ENCODE results near the gene CDR2. TPM values are rescaled to one million over a fixed set of nuclear protein-coding genes. Genes with fewer than 3 reads are reported as not detected.
"Not testable (repeated sequence)": the region's sequence is repeated elsewhere in the genome, so short reads cannot be mapped to it uniquely, and the experiment has no call there.

CDR2 gene
- total RNA-seq, 4 donors from 2014 or later: 6.6 to 21.4 (median 8.7) TPM

DNA sequence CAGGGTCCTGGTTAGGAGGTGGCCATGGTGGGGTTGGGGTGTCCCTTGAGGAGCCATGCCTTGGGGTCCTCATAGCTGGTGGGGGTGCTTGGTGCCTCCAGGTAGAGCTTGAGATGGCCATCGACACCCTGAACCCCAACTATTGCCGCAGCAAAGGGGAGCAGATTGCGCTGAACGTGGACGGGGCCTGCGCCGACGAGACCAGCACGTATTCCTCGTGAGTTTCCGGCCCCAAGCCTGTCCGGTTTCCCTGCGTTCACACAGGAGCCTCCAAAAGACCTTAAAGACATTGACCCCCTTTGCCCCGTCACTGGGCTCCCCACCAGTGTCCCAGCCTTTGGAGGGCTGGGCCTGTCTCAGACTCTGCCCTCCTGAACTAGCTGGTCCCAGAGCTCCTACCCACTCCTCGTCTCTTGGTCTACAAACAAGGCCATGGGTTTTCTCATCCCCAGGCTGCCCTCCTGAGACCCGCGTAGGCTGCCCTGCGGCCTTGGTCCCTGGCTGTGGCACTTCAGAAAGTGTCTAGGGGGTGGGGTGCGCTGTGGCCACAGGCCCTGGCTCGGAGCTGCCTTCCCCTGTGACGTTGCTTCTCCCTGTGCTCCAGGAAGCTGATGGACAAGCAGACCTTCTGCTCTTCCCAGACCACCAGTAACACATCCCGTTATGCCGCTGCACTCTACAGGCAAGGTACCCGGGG, 65.4 kb downstream of the CDR2 start:
- 92 to 94% methylated on average over 13 to 21 of the region's 24 CpGs for WGBS, 2 donors
- no peak for DNase-seq
- no peak overlapping the region for H3K27ac ChIP-seq
- H3K9me3 ChIP-seq: no peaks in the 10 kb centered on the region
- peaks cover 23 to 100% (median 30%) of the 10 kb centered on the region in 3 donors for H3K36me3 ChIP-seq
- intact Hi-C loops (cut with DNase I): no loop called here
- TF ChIP-seq, protein P1, sequence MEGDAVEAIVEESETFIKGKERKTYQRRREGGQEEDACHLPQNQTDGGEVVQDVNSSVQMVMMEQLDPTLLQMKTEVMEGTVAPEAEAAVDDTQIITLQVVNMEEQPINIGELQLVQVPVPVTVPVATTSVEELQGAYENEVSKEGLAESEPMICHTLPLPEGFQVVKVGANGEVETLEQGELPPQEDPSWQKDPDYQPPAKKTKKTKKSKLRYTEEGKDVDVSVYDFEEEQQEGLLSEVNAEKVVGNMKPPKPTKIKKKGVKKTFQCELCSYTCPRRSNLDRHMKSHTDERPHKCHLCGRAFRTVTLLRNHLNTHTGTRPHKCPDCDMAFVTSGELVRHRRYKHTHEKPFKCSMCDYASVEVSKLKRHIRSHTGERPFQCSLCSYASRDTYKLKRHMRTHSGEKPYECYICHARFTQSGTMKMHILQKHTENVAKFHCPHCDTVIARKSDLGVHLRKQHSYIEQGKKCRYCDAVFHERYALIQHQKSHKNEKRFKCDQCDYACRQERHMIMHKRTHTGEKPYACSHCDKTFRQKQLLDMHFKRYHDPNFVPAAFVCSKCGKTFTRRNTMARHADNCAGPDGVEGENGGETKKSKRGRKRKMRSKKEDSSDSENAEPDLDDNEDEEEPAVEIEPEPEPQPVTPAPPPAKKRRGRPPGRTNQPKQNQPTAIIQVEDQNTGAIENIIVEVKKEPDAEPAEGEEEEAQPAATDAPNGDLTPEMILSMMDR (IDR thresholded peaks at IDR 0.05): no peak
- no peak for TF ChIP-seq POLR2A (IDR thresholded peaks at IDR 0.05)
- no peaks in the 10 kb centered on the region for H3K27me3 ChIP-seq
- no peak overlapping the region for H3K4me3 ChIP-seq
- H3K4me1 ChIP-seq: peaks cover 0 to 19% (median 5%) of the 10 kb centered on the region in 3 donors

DNA sequence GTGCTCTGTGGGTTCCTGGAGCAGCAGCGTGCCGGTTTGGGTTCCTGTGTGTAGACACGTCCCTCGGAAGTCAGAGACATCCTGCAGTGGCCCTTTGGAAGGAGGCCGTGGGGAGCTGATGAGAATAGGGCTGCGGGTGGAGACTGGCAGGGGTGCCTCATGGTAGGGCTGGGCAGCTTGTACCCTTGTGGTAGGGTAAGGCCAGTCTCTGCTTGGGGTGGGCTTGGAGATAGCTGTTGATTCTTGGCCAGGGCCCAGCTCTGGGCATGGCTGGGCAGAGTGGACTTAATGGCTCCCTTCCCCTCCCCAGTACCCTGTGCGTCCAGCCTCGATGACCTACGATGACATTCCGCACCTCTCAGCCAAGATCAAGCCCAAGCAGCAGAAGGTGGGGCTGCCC, 66.6 kb downstream of the CDR2 start:
- Histone ChIP-seq H3K27ac (no peak overlapping the region), H3K4me1 (peaks cover 0 to 7% (median 0%) of the 10 kb centered on the region in 3 donors), H3K9me3 (no peaks in the 10 kb centered on the region), H3K36me3 (peaks cover 18 to 100% (median 26%) of the 10 kb centered on the region in 3 donors), H3K27me3 (no peaks in the 10 kb centered on the region), H3K4me3 (no peak overlapping the region)
- intact Hi-C loops (cut with DNase I): no loop called here
- WGBS, 2 donors: no CpG with 5 or more reads among the region's 10 CpGs
- DNase-seq: no peak
- TF ChIP-seq, protein P1 (IDR thresholded peaks at IDR 0.05): no peak
- no peak for TF ChIP-seq POLR2A (IDR thresholded peaks at IDR 0.05)

DNA sequence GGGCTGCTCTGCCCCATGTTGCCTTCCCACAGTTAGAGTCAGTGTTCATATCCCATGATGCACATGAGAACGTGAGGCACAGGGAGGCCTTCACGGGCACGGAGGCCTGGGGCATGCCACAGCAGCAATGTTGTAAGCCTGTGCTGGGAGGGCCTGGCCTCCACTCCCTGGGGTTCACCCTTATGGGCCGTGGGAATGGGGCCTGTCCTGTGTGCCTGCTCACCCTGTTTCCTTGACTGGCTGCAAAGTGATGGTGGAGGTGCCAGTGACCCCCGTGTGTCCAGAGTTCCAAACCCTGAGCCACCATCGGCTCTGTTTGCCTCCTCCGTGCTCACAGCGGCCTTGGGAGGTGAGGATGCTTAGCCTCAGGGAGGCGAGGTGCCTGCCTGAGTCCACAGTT, 67.6 kb downstream of the CDR2 start:
- peaks cover 18 to 97% (median 28%) of the 10 kb centered on the region in 3 donors for H3K36me3 ChIP-seq
- TF ChIP-seq, protein P1 (IDR thresholded peaks at IDR 0.05): no peak
- TF ChIP-seq POLR2A (IDR thresholded peaks at IDR 0.05): no peak
- no peaks in the 10 kb centered on the region for H3K9me3 ChIP-seq
- no peaks in the 10 kb centered on the region for H3K27me3 ChIP-seq
- 96% methylated on average over 4 of the region's 9 CpGs; no CpG with 5 or more reads in 1 of the 2 donors for WGBS, 2 donors
- H3K4me1 ChIP-seq: peaks cover 0 to 10% (median 6%) of the 10 kb centered on the region in 3 donors
- no peak for DNase-seq
- intact Hi-C loops (cut with DNase I): no loop called here
- no peak overlapping the region for H3K4me3 ChIP-seq
- no peak overlapping the region for H3K27ac ChIP-seq

DNA sequence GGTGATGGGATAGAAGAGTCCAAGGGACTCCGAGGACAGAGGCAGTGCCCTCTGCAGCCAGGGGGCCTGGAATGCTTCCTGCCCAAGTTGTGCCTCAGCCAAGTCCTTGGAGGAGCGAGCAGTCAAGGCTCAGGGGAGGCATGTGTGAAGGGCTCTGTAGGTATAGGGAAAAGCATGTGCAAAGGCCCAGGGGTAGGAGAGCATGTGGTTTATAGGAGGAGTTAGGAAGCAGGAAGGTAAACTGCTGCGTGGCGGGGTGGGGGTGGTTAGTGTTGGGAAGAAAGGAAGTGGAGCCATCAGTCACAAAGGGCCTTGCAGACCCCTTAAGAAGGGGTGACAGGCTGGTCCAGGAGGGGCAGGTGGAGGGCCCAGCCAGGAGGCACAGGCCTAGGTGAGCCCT, 70.0 kb downstream of the CDR2 start:
- Histone ChIP-seq H3K36me3 (peaks cover 11 to 73% (median 24%) of the 10 kb centered on the region in 3 donors), H3K9me3 (no peaks in the 10 kb centered on the region), H3K4me3 (no peak overlapping the region), H3K27me3 (no peaks in the 10 kb centered on the region), H3K4me1 (peaks cover 9 to 33% (median 13%) of the 10 kb centered on the region in 3 donors), H3K27ac (no peak overlapping the region)
- TF ChIP-seq, protein P1 (IDR thresholded peaks at IDR 0.05): no peak
- no peak for TF ChIP-seq POLR2A (IDR thresholded peaks at IDR 0.05)
- WGBS, 2 donors: 95 to 99% methylated on average over 4 of the region's 4 CpGs
- intact Hi-C loops (cut with DNase I): no loop called here
- DNase-seq: no peak

DNA sequence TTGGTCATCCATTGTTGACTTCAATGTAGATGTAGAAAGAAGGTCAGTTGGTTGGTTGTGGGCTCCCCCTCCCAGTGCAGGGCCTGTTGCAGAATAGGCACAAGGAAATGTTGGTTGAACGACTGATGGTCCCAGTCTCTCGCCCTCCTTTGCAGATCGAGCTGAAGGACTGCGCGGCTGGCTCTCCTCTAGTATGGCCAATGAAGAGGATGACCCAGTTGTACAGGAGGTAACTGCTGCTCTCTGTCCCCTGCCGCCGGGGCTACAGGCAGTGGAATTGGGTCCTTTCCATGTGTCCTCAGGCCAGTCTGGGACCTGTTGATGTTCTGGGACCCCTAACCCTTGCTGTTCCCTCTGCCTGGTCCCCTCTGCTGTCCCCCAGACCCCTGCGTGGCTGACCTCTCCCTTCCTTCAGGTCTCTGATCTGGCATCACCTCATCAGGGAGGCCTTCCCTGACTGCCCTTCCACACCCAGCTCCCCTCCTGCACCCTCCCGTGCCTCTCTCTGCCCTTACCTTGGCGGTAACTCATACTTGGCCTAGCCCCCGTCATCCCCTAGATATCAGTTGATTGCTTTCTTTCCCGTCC, 71.5 kb downstream of the CDR2 start:
- WGBS, 2 donors: 82 to 95% methylated on average over 11 of the region's 12 CpGs

DNA sequence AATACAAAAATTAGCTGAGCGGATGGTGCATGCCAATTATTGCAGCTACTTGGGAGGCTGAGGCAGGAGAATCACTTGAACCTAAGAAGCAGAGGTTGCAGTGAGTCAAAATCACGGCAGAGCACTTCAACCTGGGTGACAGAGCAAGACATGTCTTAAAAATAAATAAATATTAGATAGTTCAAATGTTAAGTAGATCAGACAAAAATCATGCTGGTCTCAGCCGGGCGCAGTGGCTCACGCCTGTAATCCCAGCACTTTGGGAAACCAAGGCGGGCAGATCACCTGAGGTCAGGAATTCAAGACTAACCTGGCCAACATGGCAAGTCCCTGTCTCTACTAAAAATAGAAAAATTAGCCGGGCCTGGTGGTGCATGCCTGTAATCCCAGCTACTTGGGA, 73.0 kb downstream of the CDR2 start:
- H3K27me3 ChIP-seq; H3K9me3 ChIP-seq; DNase-seq; intact Hi-C loops (cut with DNase I); H3K4me3 ChIP-seq; H3K27ac ChIP-seq: not testable (repeated sequence)
- Histone ChIP-seq H3K4me1 (peaks cover 13 to 53% (median 15%) of the 10 kb centered on the region in 3 donors), H3K36me3 (peaks cover 11 to 43% (median 19%) of the 10 kb centered on the region in 3 donors)
- WGBS, 2 donors: 81 to 96% methylated on average over 6 to 7 of the region's 7 CpGs

More for the DNA sequence above, 71.5 kb downstream of the CDR2 start:
- DNase-seq: no peak
- no peak overlapping the region for H3K4me3 ChIP-seq
- no peaks in the 10 kb centered on the region for H3K9me3 ChIP-seq
- no peak overlapping the region for H3K27ac ChIP-seq
- TF ChIP-seq POLR2A (IDR thresholded peaks at IDR 0.05): no peak
- TF ChIP-seq, protein P1 (IDR thresholded peaks at IDR 0.05): no peak
- peaks cover 11 to 58% (median 19%) of the 10 kb centered on the region in 3 donors for H3K36me3 ChIP-seq
- H3K4me1 ChIP-seq: peaks cover 13 to 49% (median 15%) of the 10 kb centered on the region in 3 donors
- H3K27me3 ChIP-seq: no peaks in the 10 kb centered on the region
- intact Hi-C loops (cut with DNase I): no loop called here

Data from esophagus squamous epithelium (tissue), 5 donors.